HEK293T (cell line): ENCODE data around the gene VSTM4.

Source experiments
- CTCF ChIA-PET: fragments of 350-600 bp; formaldehyde crosslinking; extraction: SDS; loops from one replicate; lab custom pipeline; 2021; ENCODE audit warnings: antibody characterized with exemption, inconsistent platforms; lab: Yijun Ruan, JAX
- POLR2A ChIA-PET: fragments of 350-600 bp; formaldehyde crosslinking; extraction: SDS; loops from one replicate; lab custom pipeline; 2020; ENCODE audit warnings: antibody characterized with exemption, inconsistent platforms; lab: Yijun Ruan, JAX
- DNase-seq: peaks from one replicate; pipeline ENCODE4 v3.0.0; 2012; ENCODE audit warnings: mixed read lengths; ENCODE audit errors: extremely low spot score
- ARNT ChIP-seq: fragments of 450-650 bp; IDR thresholded peaks from 2 replicates; pipeline ENCODE4 v1.6.1; 2017; ENCODE audit warnings: mild to moderate bottlenecking
- BHLHE40 ChIP-seq: fragments of 450-650 bp; IDR thresholded peaks from 2 replicates; pipeline ENCODE4 v1.6.1; 2016; ENCODE audit warnings: mild to moderate bottlenecking, moderate library complexity, borderline replicate concordance
- CTBP1 ChIP-seq: fragments of 450-650 bp; IDR thresholded peaks from 2 replicates; pipeline ENCODE4 v1.6.1; 2016; ENCODE audit warnings: borderline replicate concordance
- ELF4 ChIP-seq: fragments of 450-650 bp; IDR thresholded peaks from 2 replicates; pipeline ENCODE4 v1.6.1; 2017; ENCODE audit warnings: antibody characterized with exemption
- FOXA1 ChIP-seq: fragments of 450-650 bp; IDR thresholded peaks from 2 replicates; pipeline ENCODE4 v1.6.1; 2016; ENCODE audit warnings: mild to moderate bottlenecking
- FOXK2 ChIP-seq: fragments of 450-650 bp; IDR thresholded peaks from 2 replicates; pipeline ENCODE4 v1.6.1; 2016; ENCODE audit warnings: mild to moderate bottlenecking
- FOXM1 ChIP-seq: fragments of 450-650 bp; IDR thresholded peaks from 2 replicates; pipeline ENCODE4 v1.6.1; 2017; ENCODE audit warnings: mild to moderate bottlenecking, borderline replicate concordance
- HDGF ChIP-seq: fragments of 450-650 bp; IDR thresholded peaks from 2 replicates; pipeline ENCODE4 v1.6.1; 2017; ENCODE audit warnings: antibody characterized with exemption, borderline replicate concordance
- L3MBTL2 ChIP-seq: fragments of 450-650 bp; conservative IDR thresholded peaks from 2 replicates; pipeline ENCODE4 v1.6.1; 2016; ENCODE audit warnings: mild to moderate bottlenecking
- LEF1 ChIP-seq: fragments of 450-650 bp; IDR thresholded peaks from 2 replicates; pipeline ENCODE4 v1.6.1; 2017; ENCODE audit warnings: mild to moderate bottlenecking, borderline replicate concordance
- NFRKB ChIP-seq: fragments of 450-650 bp; IDR thresholded peaks from 2 replicates; pipeline ENCODE4 v1.6.1; 2016; ENCODE audit warnings: mild to moderate bottlenecking, moderate library complexity
- PKNOX1 ChIP-seq: fragments of 450-650 bp; IDR thresholded peaks from 2 replicates; pipeline ENCODE4 v1.6.1; 2016
- SP1 ChIP-seq: fragments of 450-650 bp; IDR thresholded peaks from 2 replicates; pipeline ENCODE4 v1.6.1; 2017
- SUZ12 ChIP-seq: fragments of 450-650 bp; IDR thresholded peaks from 2 replicates; pipeline ENCODE4 v1.6.1; 2016; ENCODE audit warnings: mild to moderate bottlenecking
- TARDBP ChIP-seq: fragments of 450-650 bp; IDR thresholded peaks from 2 replicates; pipeline ENCODE4 v1.6.1; 2016
- ZNF384 ChIP-seq: fragments of 450-650 bp; IDR thresholded peaks from 2 replicates; pipeline ENCODE4 v1.6.1; 2016

The VSTM4 gene

GRCh38 chr10:49082766-49083165 lies 32.6 kb downstream of the VSTM4 start:
- CTCF ChIA-PET, result no interaction called here
- no peak for TF ChIP-seq HDGF
- no peak for TF ChIP-seq ELF4
- TF ChIP-seq PKNOX1, result no peak
- TF ChIP-seq BHLHE40, result no peak
- no peak for TF ChIP-seq SUZ12

DNA sequence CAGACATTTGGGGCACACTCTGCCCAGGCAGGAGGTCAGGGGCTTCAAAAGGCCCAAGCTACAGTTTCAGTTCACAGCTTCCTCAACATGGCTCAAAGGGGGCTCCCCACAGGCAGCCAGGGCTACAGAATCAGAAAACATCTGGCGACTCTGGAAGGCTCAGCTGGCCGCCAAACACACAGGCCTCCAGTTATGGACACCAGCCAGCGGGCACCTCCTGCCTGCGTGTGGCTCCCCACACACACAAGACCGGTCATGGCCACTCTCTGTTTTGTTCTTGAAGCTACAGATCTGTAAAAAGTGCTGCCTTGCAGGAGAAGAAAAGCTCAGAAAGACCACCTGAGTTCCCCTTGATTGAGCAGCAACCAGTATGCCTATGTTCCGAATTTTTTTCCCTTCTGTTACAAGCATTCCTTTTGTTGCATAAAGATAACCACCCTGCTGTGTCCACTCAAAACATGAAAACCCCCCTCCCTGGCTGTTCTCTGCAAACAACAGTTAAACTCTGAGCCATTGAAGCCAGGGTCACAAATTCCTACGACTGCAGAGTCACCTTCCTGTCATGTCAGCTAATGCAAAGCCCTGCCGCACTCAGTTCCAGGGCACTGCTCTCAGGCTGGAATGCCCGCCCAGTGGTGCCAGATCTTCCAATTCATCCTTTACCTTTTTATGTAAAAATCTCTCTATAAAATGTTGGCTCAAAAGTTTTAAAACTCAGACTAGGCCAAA lies 33.6 kb downstream of the VSTM4 start:
- TF ChIP-seq LEF1, result no peak
- TF ChIP-seq CTBP1, result no peak
- no peak for TF ChIP-seq BHLHE40
- DNase-seq, result no peak
- ChIA-PET CTCF (no interaction called here), POLR2A (no interaction called here)

More at GRCh38 chr10:49082766-49083165, 32.6 kb downstream of the VSTM4 start:
- POLR2A ChIA-PET, result no interaction called here
- DNase-seq, result no peak

- ChIA-PET CTCF (no interaction called here), POLR2A (no interaction called here)
- DNase-seq, result no peak
Observed at GRCh38 chr10:49080965-49081364, 34.4 kb downstream of the VSTM4 start.

DNA sequence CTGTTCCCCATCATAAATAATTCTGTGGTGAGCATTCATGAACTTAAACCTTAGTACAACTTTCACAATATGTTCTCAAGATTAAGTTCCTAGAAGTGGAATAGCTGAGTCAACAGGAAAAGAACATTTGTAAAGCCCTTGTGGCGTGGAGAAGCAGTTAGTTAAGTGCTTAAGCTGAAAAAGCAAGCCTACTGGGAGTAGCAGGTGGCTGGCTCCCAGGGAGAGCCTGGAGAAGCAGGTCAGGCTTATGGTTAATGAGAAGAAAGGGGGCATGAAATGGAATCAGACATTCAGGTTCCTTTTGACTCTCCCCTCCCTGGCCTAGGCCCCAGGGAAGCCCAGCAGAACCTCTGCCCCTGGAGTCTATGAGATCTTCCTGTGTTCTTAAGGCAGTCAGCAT lies 35.3 kb downstream of the VSTM4 start:
- POLR2A ChIA-PET, result no interaction called here
- no peak for DNase-seq
- TF ChIP-seq SP1 (no peak), NFRKB (no peak)
- CTCF ChIA-PET, result no interaction called here

More at GRCh38 chr10:49080965-49081364, 34.4 kb downstream of the VSTM4 start:
- no peak for TF ChIP-seq SUZ12
- no peak for TF ChIP-seq FOXA1
- TF ChIP-seq BHLHE40, result no peak
- TF ChIP-seq ARNT, result no peak
- TF ChIP-seq SP1, result no peak
- no peak for TF ChIP-seq TARDBP
- TF ChIP-seq ELF4, result no peak
- no peak for TF ChIP-seq FOXM1
- no peak for TF ChIP-seq ZNF384
- TF ChIP-seq HDGF, result no peak

- no peak for DNase-seq
- POLR2A ChIA-PET, result no interaction called here
- TF ChIP-seq ZNF384, result no peak
- no peak for TF ChIP-seq L3MBTL2
- TF ChIP-seq NFRKB, result no peak
- no peak for TF ChIP-seq BHLHE40
- TF ChIP-seq TARDBP, result no peak
- no peak for TF ChIP-seq FOXA1
- no peak for TF ChIP-seq CTBP1
- TF ChIP-seq ELF4, result no peak
- no peak for TF ChIP-seq ARNT
- no peak for TF ChIP-seq LEF1
- TF ChIP-seq HDGF, result no peak
- no peak for TF ChIP-seq FOXK2
- no peak for TF ChIP-seq SP1
- TF ChIP-seq SUZ12, result no peak
- TF ChIP-seq FOXM1, result no peak
- TF ChIP-seq PKNOX1, result no peak
- CTCF ChIA-PET, result no interaction called here
Observed at GRCh38 chr10:49079499-49079898, 35.8 kb downstream of the VSTM4 start.

- CTCF ChIA-PET, result no interaction called here
- POLR2A ChIA-PET, result no interaction called here
- no peak for DNase-seq
- no peak for TF ChIP-seq HDGF
- no peak for TF ChIP-seq FOXK2
- no peak for TF ChIP-seq NFRKB
- TF ChIP-seq TARDBP, result no peak
- no peak for TF ChIP-seq CTBP1
- no peak for TF ChIP-seq ELF4
- TF ChIP-seq LEF1, result no peak
- no peak for TF ChIP-seq PKNOX1
- TF ChIP-seq BHLHE40, result no peak
Observed at GRCh38 chr10:49079072-49079471, 36.2 kb downstream of the VSTM4 start.

DNA sequence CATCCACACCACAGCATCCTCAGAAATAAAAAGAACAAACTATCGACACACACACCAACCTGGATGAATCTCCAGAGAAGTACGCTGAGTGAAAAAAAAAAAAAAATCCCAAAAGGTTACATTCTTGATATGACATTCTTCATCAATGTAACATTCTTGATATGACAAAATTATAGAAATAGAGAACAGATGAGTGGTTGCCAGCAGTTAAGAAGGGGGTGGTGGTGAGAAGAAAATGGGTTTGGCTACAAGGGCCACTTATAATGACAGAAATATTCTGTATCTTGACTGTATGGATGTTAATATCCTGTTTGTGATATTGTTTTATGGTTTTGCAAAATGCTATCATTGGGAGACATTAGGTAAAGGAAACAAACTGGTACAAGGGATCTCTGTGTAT lies 36.9 kb downstream of the VSTM4 start:
- DNase-seq, result no peak
- TF ChIP-seq NFRKB, result no peak
- CTCF ChIA-PET, result no interaction called here
- POLR2A ChIA-PET, result no interaction called here
